A204.1 (cell line): ENCODE measurements around the gene TBKBP1.
"Not testable (repeated sequence)": the region's sequence is repeated elsewhere in the genome, so short reads cannot be mapped to it uniquely, and the experiment has no call there.

ENCODE experiments used
- FAIRE-seq: peaks from 2 replicates; lab custom pipeline; 2012; peaks lifted over from hg19 to GRCh38; lab: Jason Lieb, UNC

Gene TBKBP1

DNA sequence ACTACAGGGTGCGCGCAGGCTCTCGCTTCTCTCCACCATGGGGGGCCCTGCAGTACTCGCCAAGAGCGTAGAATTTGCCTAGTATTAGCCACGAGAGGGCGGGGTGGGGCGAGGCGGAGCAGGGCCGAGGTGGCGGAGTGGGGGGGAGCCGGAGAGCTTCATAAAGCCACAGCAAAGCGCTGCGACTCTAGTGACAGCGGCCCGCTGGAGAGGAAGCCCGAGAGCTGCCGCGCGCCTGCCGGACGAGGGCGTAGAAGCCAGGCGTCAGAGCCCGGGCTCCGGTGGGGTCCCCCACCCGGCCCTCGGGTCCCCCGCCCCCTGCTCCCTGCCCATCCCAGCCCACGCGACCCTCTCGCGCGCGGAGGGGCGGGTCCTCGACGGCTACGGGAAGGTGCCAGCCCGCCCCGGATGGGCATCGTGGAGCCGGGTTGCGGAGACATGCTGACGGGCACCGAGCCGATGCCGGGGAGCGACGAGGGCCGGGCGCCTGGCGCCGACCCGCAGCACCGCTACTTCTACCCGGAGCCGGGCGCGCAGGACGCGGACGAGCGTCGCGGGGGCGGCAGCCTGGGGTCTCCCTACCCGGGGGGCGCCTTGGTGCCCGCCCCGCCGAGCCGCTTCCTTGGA, 39.2 kb downstream of the TBKBP1 start, which contains the start of gene TBX21:
TBX21 (plus strand) TSS at position 190 of the 627 bp plus-strand sequence; CDS start at position 409, 219 bp downstream.
- FAIRE-seq: no peak

GRCh38 chr17:47733674-47734410, 39.9 kb downstream of the TBKBP1 start:
- no peak for FAIRE-seq

- no peak for FAIRE-seq
Observed at GRCh38 chr17:47735139-47735464, 41.1 kb downstream of the TBKBP1 start.

GRCh38 chr17:47735536-47736011, 41.6 kb downstream of the TBKBP1 start:
- no peak for FAIRE-seq

GRCh38 chr17:47736501-47737495, 42.8 kb downstream of the TBKBP1 start:
- FAIRE-seq: no peak

DNA sequence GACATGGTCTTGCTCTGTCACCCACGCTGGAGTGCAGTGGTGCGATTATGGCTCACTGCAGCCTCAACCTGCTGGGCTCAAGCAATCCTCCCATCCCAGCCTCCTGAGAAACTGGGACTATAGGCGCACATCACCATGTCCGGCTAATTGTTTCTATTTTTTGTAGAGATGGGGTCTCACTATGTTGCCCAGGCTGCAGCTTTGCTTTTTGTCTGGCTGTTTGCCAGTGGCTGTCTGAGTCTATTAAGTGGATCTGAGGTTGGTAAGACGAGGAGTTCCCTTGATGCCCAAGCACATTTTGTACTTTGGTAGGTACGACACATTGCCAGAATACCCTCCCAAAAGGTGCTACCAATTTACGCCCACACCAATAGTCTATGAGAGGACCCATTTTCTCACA, 44.2 kb downstream of the TBKBP1 start:
- no peak for FAIRE-seq

- FAIRE-seq: no peak
Observed at GRCh38 chr17:47739150-47739549, 45.2 kb downstream of the TBKBP1 start.

DNA sequence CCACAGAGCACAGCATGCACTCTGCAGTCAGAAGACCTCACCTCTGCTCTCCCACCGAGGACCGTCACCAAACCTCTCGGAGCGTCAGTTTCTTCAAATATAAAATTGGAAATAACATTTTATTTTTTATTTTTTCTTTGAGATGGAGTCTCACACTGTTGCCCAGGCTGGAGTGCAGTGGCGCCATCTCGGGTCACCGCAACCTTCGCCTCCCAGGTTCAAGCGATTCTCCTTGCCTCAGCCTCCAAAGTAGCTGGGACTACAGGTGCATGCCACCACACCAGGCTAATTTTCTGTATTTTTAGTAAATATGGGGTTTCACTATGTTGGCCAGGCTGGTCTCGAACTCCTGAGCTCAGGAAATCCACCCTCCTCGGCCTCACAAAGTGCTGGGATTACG, 46.0 kb downstream of the TBKBP1 start:
- FAIRE-seq: not testable (repeated sequence)

DNA sequence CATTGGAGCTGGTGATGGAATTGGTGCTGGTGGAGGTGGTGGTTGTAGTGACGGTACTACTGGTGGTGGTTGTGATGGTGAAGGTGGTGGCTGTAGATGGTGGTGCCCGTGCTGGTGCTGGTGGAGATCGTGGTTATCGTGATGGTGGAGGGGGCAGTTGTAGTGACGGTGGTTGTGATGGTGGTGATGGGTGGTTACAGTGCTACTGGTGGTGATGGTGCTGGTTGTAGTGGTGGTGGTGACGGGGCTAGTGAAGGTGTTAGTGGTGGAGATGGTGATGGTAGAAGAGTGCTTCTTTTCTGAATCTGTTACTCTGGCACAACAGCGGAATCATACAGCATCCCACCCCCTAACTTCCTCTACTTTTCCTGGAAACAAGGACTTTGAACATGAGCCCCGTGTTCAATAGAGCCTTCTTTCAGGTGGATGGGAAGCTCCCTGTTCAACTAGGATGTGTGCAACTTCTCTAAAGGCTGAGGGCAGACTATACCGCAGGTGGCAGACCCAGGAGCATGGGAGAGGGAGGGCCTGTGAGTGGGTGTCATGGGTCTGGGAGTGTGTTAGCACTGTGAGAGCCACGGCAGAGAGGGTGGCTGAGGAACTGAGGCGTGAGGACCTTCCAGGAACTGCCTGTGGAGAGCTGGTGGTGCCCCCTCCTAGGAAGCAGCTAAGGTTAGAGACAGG, 47.3 kb downstream of the TBKBP1 start:
- FAIRE-seq: no peak

- no peak for FAIRE-seq
Observed at GRCh38 chr17:47741793-47742145, 47.8 kb downstream of the TBKBP1 start.

GRCh38 chr17:47742319-47743181, 48.6 kb downstream of the TBKBP1 start:
- no peak for FAIRE-seq

DNA sequence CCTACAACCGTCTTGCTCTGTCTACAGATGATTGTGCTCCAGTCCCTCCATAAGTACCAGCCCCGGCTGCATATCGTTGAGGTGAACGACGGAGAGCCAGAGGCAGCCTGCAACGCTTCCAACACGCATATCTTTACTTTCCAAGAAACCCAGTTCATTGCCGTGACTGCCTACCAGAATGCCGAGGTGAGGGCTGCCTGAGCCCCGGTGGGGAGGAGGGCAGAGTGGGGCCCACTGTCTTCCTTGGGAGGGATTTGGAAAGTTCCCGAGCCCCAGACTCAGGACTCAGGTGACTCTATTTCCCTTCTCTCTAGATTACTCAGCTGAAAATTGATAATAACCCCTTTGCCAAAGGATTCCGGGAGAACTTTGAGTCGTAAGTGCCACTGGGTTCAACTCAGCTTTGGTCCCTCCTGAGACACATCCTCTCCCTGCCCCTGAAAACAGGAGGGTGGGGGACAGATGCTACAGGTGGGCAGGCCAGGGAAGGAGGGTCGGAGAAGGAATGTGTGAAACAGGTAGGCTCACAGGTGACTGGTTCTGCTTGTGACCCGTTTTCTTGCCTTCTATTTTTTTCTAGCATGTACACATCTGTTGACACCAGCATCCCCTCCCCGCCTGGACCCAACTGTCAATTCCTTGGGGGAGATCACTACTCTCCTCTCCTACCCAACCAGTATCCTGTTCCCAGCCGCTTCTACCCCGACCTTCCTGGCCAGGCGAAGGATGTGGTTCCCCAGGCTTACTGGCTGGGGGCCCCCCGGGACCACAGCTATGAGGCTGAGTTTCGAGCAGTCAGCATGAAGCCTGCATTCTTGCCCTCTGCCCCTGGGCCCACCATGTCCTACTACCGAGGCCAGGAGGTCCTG, 50.4 kb downstream of the TBKBP1 start:
- FAIRE-seq: no peak

DNA sequence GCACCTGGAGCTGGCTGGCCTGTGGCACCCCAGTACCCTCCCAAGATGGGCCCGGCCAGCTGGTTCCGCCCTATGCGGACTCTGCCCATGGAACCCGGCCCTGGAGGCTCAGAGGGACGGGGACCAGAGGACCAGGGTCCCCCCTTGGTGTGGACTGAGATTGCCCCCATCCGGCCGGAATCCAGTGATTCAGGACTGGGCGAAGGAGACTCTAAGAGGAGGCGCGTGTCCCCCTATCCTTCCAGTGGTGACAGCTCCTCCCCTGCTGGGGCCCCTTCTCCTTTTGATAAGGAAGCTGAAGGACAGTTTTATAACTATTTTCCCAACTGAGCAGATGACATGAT, 51.0 kb downstream of the TBKBP1 start:
- no peak for FAIRE-seq

DNA sequence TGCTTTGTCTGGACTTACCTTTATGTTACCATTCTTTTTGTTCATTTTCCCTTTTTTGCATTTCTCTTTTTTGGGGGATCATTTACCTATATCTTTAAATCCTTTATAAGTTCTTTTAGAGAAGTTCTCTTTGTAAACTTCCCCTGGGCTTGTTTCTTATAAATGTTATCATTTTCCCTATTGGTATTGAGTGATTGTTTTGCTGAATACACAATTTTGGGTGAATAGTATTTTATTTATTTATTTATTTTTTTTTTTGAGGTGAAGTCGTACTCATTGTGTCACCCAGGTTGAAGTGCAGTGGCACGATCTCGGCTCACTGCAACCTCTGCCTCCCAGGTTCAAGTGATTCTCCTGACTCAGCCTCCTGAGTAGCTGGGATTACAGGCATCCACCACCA, 57.5 kb downstream of the TBKBP1 start:
- no peak for FAIRE-seq

GRCh38 chr17:47757386-47757785, 63.4 kb downstream of the TBKBP1 start:
- FAIRE-seq: no peak

- FAIRE-seq: no peak
Observed at GRCh38 chr17:47760409-47761140, 66.6 kb downstream of the TBKBP1 start.
